ENCODE data around the gene PDE10A.

PDE10A gene

DNA sequence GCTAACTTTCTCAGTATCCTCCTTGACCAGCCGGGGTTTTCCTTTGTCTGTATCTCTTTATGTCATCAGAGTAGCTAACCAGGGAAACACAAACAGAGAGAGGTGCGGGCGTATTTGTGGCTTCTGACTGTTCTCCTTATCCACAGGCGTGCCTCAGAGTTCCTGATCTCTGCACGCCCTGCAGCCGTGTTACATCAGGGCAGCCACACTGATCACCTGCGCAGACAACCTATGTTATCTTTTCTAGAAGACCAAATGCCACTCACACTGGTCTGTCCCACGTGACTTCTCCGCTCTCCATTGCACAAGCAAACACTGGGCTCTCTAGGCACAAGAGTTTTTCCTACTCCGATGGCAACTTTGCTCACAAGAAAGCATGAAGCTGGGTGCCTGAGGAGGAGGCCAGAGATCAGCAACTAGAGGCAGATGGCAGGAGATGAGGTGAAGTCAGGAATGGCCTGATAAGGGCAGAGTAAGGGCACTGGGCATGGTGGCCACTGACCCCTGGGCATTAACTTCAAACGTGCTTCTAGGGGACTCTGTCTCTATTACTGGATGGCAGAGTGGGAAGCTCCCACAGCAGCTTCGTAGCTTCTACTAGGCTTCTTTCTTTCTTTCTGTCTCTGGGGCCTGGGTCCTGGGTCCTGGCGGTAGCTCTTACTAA, 4.5 kb downstream of the PDE10A start:
- no peak for ATAC-seq (ENCODE audit: insufficient read depth, low read depth)
- Histone ChIP-seq H3K27ac (ENCODE audit: low read length) (no peak overlapping the region), H3K4me3 (ENCODE audit: low read depth in 1 of 2, low read length in 2 of 2) (no peak overlapping the region), H2AFZ (ENCODE audit: low read depth, low read length) (no peak overlapping the region), H3K9ac (ENCODE audit: low read depth, low read length) (no peak overlapping the region), H3K79me2 (ENCODE audit: insufficient read depth, low read length) (no peaks in the 10 kb centered on the region), H3K9me3 (ENCODE audit: insufficient read depth, low read length, severe bottlenecking) (no peaks in the 10 kb centered on the region), H3K27me3 (ENCODE audit: insufficient read depth, low read length, poor library complexity) (no peaks in the 10 kb centered on the region), H4K20me1 (ENCODE audit: insufficient read depth, low read length) (no peaks in the 10 kb centered on the region), H3K36me3 (ENCODE audit: insufficient read depth, low read length) (no peaks in the 10 kb centered on the region), H3K4me1 (ENCODE audit: insufficient read depth, low read length) (no peaks in the 10 kb centered on the region), H3K4me2 (ENCODE audit: insufficient read depth, low read length) (no peak overlapping the region)
- no peak for DNase-seq
- TF ChIP-seq CTCF (IDR thresholded peaks at IDR 0.05; ENCODE audit: borderline replicate concordance, extremely low read depth, low read length, poor library complexity, severe bottlenecking), result no peak
- TF ChIP-seq EZH2 (IDR thresholded peaks at IDR 0.05; ENCODE audit: borderline replicate concordance, low read depth, low read length, severe bottlenecking), result no peak

DNA sequence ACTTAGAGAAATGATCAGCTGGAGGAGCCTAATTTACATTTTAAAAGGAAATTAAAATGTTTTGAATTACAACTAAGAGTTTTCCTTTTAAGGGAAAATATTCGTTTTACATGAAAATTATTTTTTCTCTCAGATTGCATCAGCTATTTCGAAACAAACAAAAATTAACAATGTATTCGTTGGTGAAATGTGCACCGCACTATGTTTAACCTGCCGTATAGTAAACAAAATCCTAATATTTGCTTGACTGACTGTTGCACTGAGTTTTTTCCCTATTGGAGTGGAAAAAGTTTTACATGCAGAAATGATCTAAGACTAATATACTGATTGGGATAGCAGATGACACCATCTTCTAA, 5.7 kb downstream of the PDE10A start:
- no peaks in the 10 kb centered on the region for H3K79me2 ChIP-seq (ENCODE audit: insufficient read depth, low read length)
- H3K4me1 ChIP-seq (ENCODE audit: insufficient read depth, low read length), result no peaks in the 10 kb centered on the region
- TF ChIP-seq CTCF (IDR thresholded peaks at IDR 0.05; ENCODE audit: borderline replicate concordance, extremely low read depth, low read length, poor library complexity, severe bottlenecking) (no peak), EZH2 (IDR thresholded peaks at IDR 0.05; ENCODE audit: borderline replicate concordance, low read depth, low read length, severe bottlenecking) (no peak)
- ATAC-seq (ENCODE audit: insufficient read depth, low read depth) (no peak), DNase-seq (no peak)
- no peak overlapping the region for H3K4me3 ChIP-seq (ENCODE audit: low read depth in 1 of 2, low read length in 2 of 2)
- no peaks in the 10 kb centered on the region for H3K27me3 ChIP-seq (ENCODE audit: insufficient read depth, low read length, poor library complexity)
- no peak overlapping the region for H3K27ac ChIP-seq (ENCODE audit: low read length)
- no peaks in the 10 kb centered on the region for H4K20me1 ChIP-seq (ENCODE audit: insufficient read depth, low read length)
- H3K36me3 ChIP-seq (ENCODE audit: insufficient read depth, low read length), result no peaks in the 10 kb centered on the region
- H3K4me2 ChIP-seq (ENCODE audit: insufficient read depth, low read length), result no peak overlapping the region
- H2AFZ ChIP-seq (ENCODE audit: low read depth, low read length), result no peak overlapping the region
- H3K9me3 ChIP-seq (ENCODE audit: insufficient read depth, low read length, severe bottlenecking), result no peaks in the 10 kb centered on the region
- no peak overlapping the region for H3K9ac ChIP-seq (ENCODE audit: low read depth, low read length)

DNA sequence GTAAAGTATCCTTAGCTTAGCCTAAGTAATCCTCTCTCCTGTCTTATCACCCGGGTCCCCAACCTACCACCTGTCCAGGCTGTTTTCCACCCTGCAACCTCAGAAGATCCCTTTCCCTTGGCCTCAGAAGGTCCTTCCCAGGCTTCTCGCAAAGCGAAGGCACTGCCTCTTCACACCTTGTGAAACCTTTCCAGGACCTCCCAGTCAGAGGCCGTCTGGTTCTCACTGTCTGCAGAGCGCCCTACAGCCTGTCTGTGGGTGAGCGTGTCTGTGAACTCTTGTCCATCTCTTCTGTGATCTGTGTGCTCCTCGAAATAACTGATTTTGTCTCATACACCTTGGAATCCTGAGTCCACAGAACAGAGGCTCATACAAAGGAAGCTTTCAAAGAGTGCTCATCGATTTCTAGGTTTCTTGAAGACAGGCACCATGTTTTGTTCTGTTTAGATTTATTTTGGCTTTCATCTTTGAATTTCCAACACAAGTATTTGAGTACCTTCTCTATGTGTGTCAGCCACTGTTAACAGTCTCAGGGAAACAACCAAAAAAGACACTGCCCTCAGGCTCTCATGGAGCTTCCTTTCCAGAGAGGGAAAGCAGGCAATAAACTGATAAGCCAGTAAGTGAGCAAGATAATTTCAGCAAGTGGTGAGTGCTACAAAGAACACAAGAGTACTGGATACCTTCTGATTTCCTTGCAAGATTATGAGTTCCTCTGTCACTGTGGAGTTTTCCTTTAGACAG, 6.3 kb downstream of the PDE10A start:
- no peak for ATAC-seq (ENCODE audit: insufficient read depth, low read depth)
- H3K4me1 ChIP-seq (ENCODE audit: insufficient read depth, low read length), result no peaks in the 10 kb centered on the region
- TF ChIP-seq EZH2 (IDR thresholded peaks at IDR 0.05; ENCODE audit: borderline replicate concordance, low read depth, low read length, severe bottlenecking) (no peak), CTCF (IDR thresholded peaks at IDR 0.05; ENCODE audit: borderline replicate concordance, extremely low read depth, low read length, poor library complexity, severe bottlenecking) (no peak)

More for the DNA sequence above, 6.3 kb downstream of the PDE10A start:
- Histone ChIP-seq H3K9ac (ENCODE audit: low read depth, low read length) (no peak overlapping the region), H3K79me2 (ENCODE audit: insufficient read depth, low read length) (no peaks in the 10 kb centered on the region), H3K4me2 (ENCODE audit: insufficient read depth, low read length) (no peak overlapping the region), H3K27me3 (ENCODE audit: insufficient read depth, low read length, poor library complexity) (no peaks in the 10 kb centered on the region), H3K4me3 (ENCODE audit: low read depth in 1 of 2, low read length in 2 of 2) (no peak overlapping the region), H3K27ac (ENCODE audit: low read length) (no peak overlapping the region), H3K9me3 (ENCODE audit: insufficient read depth, low read length, severe bottlenecking) (no peaks in the 10 kb centered on the region), H2AFZ (ENCODE audit: low read depth, low read length) (no peak overlapping the region), H3K36me3 (ENCODE audit: insufficient read depth, low read length) (no peaks in the 10 kb centered on the region), H4K20me1 (ENCODE audit: insufficient read depth, low read length) (no peaks in the 10 kb centered on the region)
- DNase-seq, result no peak

Data from DND-41 (cell line).